ENCODE data around the gene AFDN.

Gene AFDN

GRCh38 chr6:168002804-168003203, 176.1 kb downstream of the AFDN start:
- Histone ChIP-seq H3K79me2 (ENCODE audit: low read length) (no peaks in the 10 kb centered on the region), H3K36me3 (replicated peaks; ENCODE audit: insufficient read depth, low read length) (no peaks in the 10 kb centered on the region), H3K27ac (ENCODE audit: low read length) (no peak overlapping the region), H3K27me3 (replicated peaks; ENCODE audit: insufficient read depth, low read length) (no peaks in the 10 kb centered on the region; the same call in 1 of the 2 replicates), H3K9me3 (replicated peaks; ENCODE audit: insufficient read depth, low read length) (no peaks in the 10 kb centered on the region), H3K4me3 (ENCODE audit: low read length) (no peak overlapping the region), H3K4me1 (ENCODE audit: low read length) (no peaks in the 10 kb centered on the region), H3K9me2 (replicated peaks; ENCODE audit: insufficient read depth, low read length) (no peaks in the 10 kb centered on the region), H3K9ac (ENCODE audit: low read length) (no peak overlapping the region), H2AFZ (ENCODE audit: low read length) (no peak overlapping the region), H3F3A (ENCODE audit: insufficient read depth, low read length) (no peaks in the 10 kb centered on the region), H4K20me1 (ENCODE audit: insufficient read depth, low read length) (no peaks in the 10 kb centered on the region), H3K4me2 (ENCODE audit: low read depth, low read length) (no peak overlapping the region)
- TF ChIP-seq EZH2 (optimal IDR thresholded peaks at IDR 0.05; ENCODE audit: low read depth, low read length) (no peak), CTCF (IDR thresholded peaks at IDR 0.05; ENCODE audit: low read length) (no peak), EZH2phosphoT487 (IDR thresholded peaks at IDR 0.05; ENCODE audit: low read length) (no peak)
- no peak for DNase-seq

- no peaks in the 10 kb centered on the region for H3K36me3 ChIP-seq (replicated peaks; ENCODE audit: insufficient read depth, low read length)
- H3K79me2 ChIP-seq (ENCODE audit: low read length): no peaks in the 10 kb centered on the region
- no peak overlapping the region for H3K27ac ChIP-seq (ENCODE audit: low read length)
- no peak overlapping the region for H3K4me3 ChIP-seq (ENCODE audit: low read length)
- no peak for TF ChIP-seq EZH2phosphoT487 (IDR thresholded peaks at IDR 0.05; ENCODE audit: low read length)
- TF ChIP-seq EZH2 (optimal IDR thresholded peaks at IDR 0.05; ENCODE audit: low read depth, low read length): no peak
- TF ChIP-seq CTCF (IDR thresholded peaks at IDR 0.05; ENCODE audit: low read length): no peak
- H3K4me1 ChIP-seq (ENCODE audit: low read length): no peaks in the 10 kb centered on the region
- no peak overlapping the region for H3K4me2 ChIP-seq (ENCODE audit: low read depth, low read length)
- H2AFZ ChIP-seq (ENCODE audit: low read length): no peak overlapping the region
- H4K20me1 ChIP-seq (ENCODE audit: insufficient read depth, low read length): no peaks in the 10 kb centered on the region
- no peaks in the 10 kb centered on the region; the same call in 1 of the 2 replicates for H3K27me3 ChIP-seq (replicated peaks; ENCODE audit: insufficient read depth, low read length)
- no peak for DNase-seq
- no peaks in the 10 kb centered on the region for H3F3A ChIP-seq (ENCODE audit: insufficient read depth, low read length)
- H3K9me2 ChIP-seq (replicated peaks; ENCODE audit: insufficient read depth, low read length): no peaks in the 10 kb centered on the region
- no peaks in the 10 kb centered on the region for H3K9me3 ChIP-seq (replicated peaks; ENCODE audit: insufficient read depth, low read length)
- H3K9ac ChIP-seq (ENCODE audit: low read length): no peak overlapping the region
Observed at GRCh38 chr6:168004023-168004422, 177.3 kb downstream of the AFDN start.

- Histone ChIP-seq H3K9me2 (replicated peaks; ENCODE audit: insufficient read depth, low read length) (no peaks in the 10 kb centered on the region), H2AFZ (ENCODE audit: low read length) (no peak overlapping the region), H3K4me3 (ENCODE audit: low read length) (no peak overlapping the region), H3F3A (ENCODE audit: insufficient read depth, low read length) (no peaks in the 10 kb centered on the region), H3K4me2 (ENCODE audit: low read depth, low read length) (no peak overlapping the region), H3K4me1 (ENCODE audit: low read length) (no peaks in the 10 kb centered on the region), H3K9ac (ENCODE audit: low read length) (no peak overlapping the region), H3K27me3 (replicated peaks; ENCODE audit: insufficient read depth, low read length) (no peaks in the 10 kb centered on the region; the same call in 1 of the 2 replicates), H3K79me2 (ENCODE audit: low read length) (no peaks in the 10 kb centered on the region), H3K9me3 (replicated peaks; ENCODE audit: insufficient read depth, low read length) (no peaks in the 10 kb centered on the region), H4K20me1 (ENCODE audit: insufficient read depth, low read length) (no peaks in the 10 kb centered on the region), H3K27ac (ENCODE audit: low read length) (no peak overlapping the region), H3K36me3 (replicated peaks; ENCODE audit: insufficient read depth, low read length) (no peaks in the 10 kb centered on the region)
- no peak for DNase-seq
- TF ChIP-seq CTCF (IDR thresholded peaks at IDR 0.05; ENCODE audit: low read length): no peak
- no peak for TF ChIP-seq EZH2 (optimal IDR thresholded peaks at IDR 0.05; ENCODE audit: low read depth, low read length)
Observed at GRCh38 chr6:168004945-168005344, 178.2 kb downstream of the AFDN start.

Measured in MM.1S (cell line).